Testis (tissue), 2 donors: ENCODE data around the gene PLA2G4D.

ENCODE experiments used
- CTCF ChIP-seq, 3 experiments: fragments of 450-650 bp in 2 of 3; fragments of 200-600 bp in 1 of 3; sonication (generic) in 1 of 3; IDR thresholded peaks; one replicate each; pipeline ENCODE4 v1.5.1; 2016 to 2019; ENCODE audit warnings: antibody characterized with exemption in 3 of 3, mild to moderate bottlenecking in 2 of 3, moderate library complexity in 1 of 3
- POLR2A ChIP-seq: fragments of 450-650 bp; IDR thresholded peaks from one replicate; pipeline ENCODE4 v1.6.1; 2017; ENCODE audit warnings: antibody characterized with exemption, mild to moderate bottlenecking, moderate library complexity

GRCh38 chr15:42060797-42061196 lies 33.6 kb downstream of the PLA2G4D start:
- TF ChIP-seq CTCF (IDR thresholded peaks at IDR 0.05) (no peak), POLR2A (no peak)
